Keratinocyte (primary cell): Measurements from ENCODE around the gene BMPR1B. TPM values are rescaled to one million over a fixed set of nuclear protein-coding genes. Genes with fewer than 3 reads are reported as not detected.

ENCODE experiments used
- DNase-seq: peaks from one replicate; pipeline ENCODE4 v3.0.0-alpha.2; 2011; ENCODE audit warnings: low read depth, missing footprints, low spot score
- FAIRE-seq: peaks from 2 replicates; lab custom pipeline; 2011; peaks lifted over from hg19 to GRCh38; lab: Jason Lieb, UNC
- H2AFZ ChIP-seq: 2 replicates; pipeline ENCODE4 v1.6.0; 2012; ENCODE audit warnings: low read length, control low read depth, inconsistent platforms; ENCODE audit not compliant: control insufficient read depth
- H3K27ac ChIP-seq: 2 replicates; pipeline ENCODE4 v1.5.1; 2011; ENCODE audit warnings: low read length; ENCODE audit not compliant: control insufficient read depth, insufficient read depth
- H3K27me3 ChIP-seq: 3 replicates; pipeline ENCODE4 v1.6.0; 2011; ENCODE audit warnings: low read length; ENCODE audit not compliant: control insufficient read depth, insufficient read depth; ENCODE audit errors: extremely low read depth
- H3K36me3 ChIP-seq, 2 experiments: 2 replicates in 1 of 2; 3 replicates in 1 of 2; pipeline ENCODE4 v1.5.1; 2011; ENCODE audit warnings: low read length in 2 of 2, mild to moderate bottlenecking in 1 of 2; ENCODE audit not compliant: control insufficient read depth in 2 of 2, insufficient read depth in 2 of 2; ENCODE audit errors: extremely low read depth in 1 of 2
- H3K4me1 ChIP-seq: 3 replicates; pipeline ENCODE4 v1.5.1; 2011; ENCODE audit warnings: low read length; ENCODE audit not compliant: control insufficient read depth, insufficient read depth; ENCODE audit errors: extremely low read depth
- H3K4me2 ChIP-seq: 3 replicates; pipeline ENCODE4 v1.6.0; 2011; ENCODE audit warnings: low read depth, low read length; ENCODE audit not compliant: control insufficient read depth, insufficient read depth; ENCODE audit errors: extremely low read depth
- H3K4me3 ChIP-seq, 3 experiments: fragments of 200-600 bp in 1 of 3; sonication (generic) in 1 of 3; 2 replicates in 2 of 3; 3 replicates in 1 of 3; pipeline ENCODE4 v1.5.1; 2011 to 2016; ENCODE audit warnings: low read length in 3 of 3, mild to moderate bottlenecking in 3 of 3, control low read depth in 2 of 3, inconsistent platforms in 1 of 3, low read depth in 1 of 3, mixed read lengths in 1 of 3, mixed run types in 1 of 3, moderate library complexity in 1 of 3; ENCODE audit not compliant: control insufficient read depth in 2 of 3, insufficient read depth in 2 of 3; ENCODE audit errors: extremely low read depth in 1 of 3
- H3K79me2 ChIP-seq: 2 replicates; pipeline ENCODE4 v1.6.0; 2012; ENCODE audit warnings: low read length; ENCODE audit not compliant: control insufficient read depth, insufficient read depth
- H3K9ac ChIP-seq: 3 replicates; pipeline ENCODE4 v1.6.0; 2011; ENCODE audit warnings: low read length; ENCODE audit not compliant: control insufficient read depth, insufficient read depth; ENCODE audit errors: extremely low read depth
- H3K9me1 ChIP-seq: 3 replicates; pipeline ENCODE4 v1.6.0; 2011; ENCODE audit warnings: low read length; ENCODE audit not compliant: control insufficient read depth, insufficient read depth; ENCODE audit errors: extremely low read depth
- H3K9me3 ChIP-seq: 2 replicates; pipeline ENCODE4 v1.5.1; 2012; ENCODE audit warnings: low read depth, low read length; ENCODE audit not compliant: control insufficient read depth
- H4K20me1 ChIP-seq: 3 replicates; pipeline ENCODE4 v1.6.0; 2011; ENCODE audit warnings: low read length; ENCODE audit not compliant: control insufficient read depth, insufficient read depth; ENCODE audit errors: extremely low read depth
- EZH2 ChIP-seq: IDR thresholded peaks from one replicate; pipeline ENCODE4 v1.6.1; 2012; ENCODE audit warnings: inconsistent platforms, mild to moderate bottlenecking, low read length, moderate library complexity
- dilution Hi-C: fragments of 300-500 bp; cut with MboI; formaldehyde crosslinking; loops from one replicate; pipeline ENCODE4 v1.7.0; 2020; ENCODE audit warnings: low sequenced_read_pairs; ENCODE audit not compliant: extremely low pct_ligation_motif_present
- polyA plus RNA-seq, 5 experiments: library from polyadenylated mRNA; depleted of rRNA in 3 of 5; stranded (reverse) in 3 of 5; stranded (forward) in 1 of 5; unstranded in 1 of 5; fragments of >200 nt; gene quantifications; 1 replicate in 1 of 5; 2 replicates in 3 of 5; 3 replicates in 1 of 5; pipeline versions ENCODE4 v1.2.1 to v1.2.3, GENCODE V29; 2011 to 2012; ENCODE audit warnings: missing spikeins in 2 of 5, low read depth in 1 of 5, low replicate concordance in 1 of 5
- TF ChIP-seq, protein P1 (sequence below), 3 experiments: IDR thresholded peaks in 1 of 3; conservative IDR thresholded peaks in 1 of 3; optimal IDR thresholded peaks in 1 of 3; 2 replicates in 2 of 3; 3 replicates in 1 of 3; pipeline versions ENCODE3 to v1.5.1; 2011; ENCODE audit warnings: low read length in 3 of 3, mild to moderate bottlenecking in 3 of 3, moderate library complexity in 2 of 3, control low read depth in 1 of 3, inconsistent platforms in 1 of 3; ENCODE audit not compliant: insufficient read depth in 2 of 3; ENCODE audit errors: extremely low read depth in 1 of 3

Gene BMPR1B
- polyA plus RNA-seq, 1 donor (not counting 4 experiments of a cell fraction or from before 2014, with no cell fraction given), result 0.89 TPM

DNA sequence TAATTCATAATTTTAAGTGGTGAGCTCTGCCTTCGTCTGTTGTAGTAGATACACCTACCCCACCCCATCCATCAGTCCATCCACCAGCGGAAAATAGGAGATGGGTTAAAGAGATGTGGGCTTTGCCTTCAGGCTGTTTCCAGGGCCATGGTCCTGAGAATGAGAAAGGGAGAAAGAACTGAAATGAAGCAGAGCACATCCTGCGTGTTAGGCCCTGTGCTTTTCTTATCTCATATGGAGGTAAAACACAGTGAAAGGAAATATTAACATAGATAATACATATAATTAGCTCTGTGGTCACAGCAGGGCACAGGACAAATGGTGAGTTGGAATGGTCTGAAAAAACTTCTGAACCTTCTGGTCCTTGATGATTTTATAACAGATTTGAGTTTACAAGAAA lies 393.5 kb downstream of the BMPR1B start:
- no peaks in the 10 kb centered on the region for H3K9me1 ChIP-seq
- H3K9ac ChIP-seq, result no peak overlapping the region
- no peaks in the 10 kb centered on the region for H3K27me3 ChIP-seq
- dilution Hi-C loops, result no loop called here
- no peak overlapping the region for H3K4me3 ChIP-seq
- no peak for FAIRE-seq
- H3K4me2 ChIP-seq, result no peak overlapping the region
- no peaks in the 10 kb centered on the region for H3K79me2 ChIP-seq
- no peak overlapping the region for H2AFZ ChIP-seq
- no peaks in the 10 kb centered on the region for H3K9me3 ChIP-seq
- no peaks in the 10 kb centered on the region for H3K36me3 ChIP-seq
- no peak overlapping the region for H3K27ac ChIP-seq
- no peaks in the 10 kb centered on the region for H3K4me1 ChIP-seq
- H4K20me1 ChIP-seq, result no peaks in the 10 kb centered on the region
- TF ChIP-seq, protein P1, sequence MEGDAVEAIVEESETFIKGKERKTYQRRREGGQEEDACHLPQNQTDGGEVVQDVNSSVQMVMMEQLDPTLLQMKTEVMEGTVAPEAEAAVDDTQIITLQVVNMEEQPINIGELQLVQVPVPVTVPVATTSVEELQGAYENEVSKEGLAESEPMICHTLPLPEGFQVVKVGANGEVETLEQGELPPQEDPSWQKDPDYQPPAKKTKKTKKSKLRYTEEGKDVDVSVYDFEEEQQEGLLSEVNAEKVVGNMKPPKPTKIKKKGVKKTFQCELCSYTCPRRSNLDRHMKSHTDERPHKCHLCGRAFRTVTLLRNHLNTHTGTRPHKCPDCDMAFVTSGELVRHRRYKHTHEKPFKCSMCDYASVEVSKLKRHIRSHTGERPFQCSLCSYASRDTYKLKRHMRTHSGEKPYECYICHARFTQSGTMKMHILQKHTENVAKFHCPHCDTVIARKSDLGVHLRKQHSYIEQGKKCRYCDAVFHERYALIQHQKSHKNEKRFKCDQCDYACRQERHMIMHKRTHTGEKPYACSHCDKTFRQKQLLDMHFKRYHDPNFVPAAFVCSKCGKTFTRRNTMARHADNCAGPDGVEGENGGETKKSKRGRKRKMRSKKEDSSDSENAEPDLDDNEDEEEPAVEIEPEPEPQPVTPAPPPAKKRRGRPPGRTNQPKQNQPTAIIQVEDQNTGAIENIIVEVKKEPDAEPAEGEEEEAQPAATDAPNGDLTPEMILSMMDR (optimal IDR thresholded peaks at IDR 0.05 in 1 of 3, IDR thresholded peaks at IDR 0.05 in 1 of 3, conservative IDR thresholded peaks at IDR 0.05 in 1 of 3; ENCODE audit: extremely low read depth in 1 of 3, insufficient read depth in 2 of 3, low read length in 3 of 3), result no peak
- no peak for DNase-seq

DNA sequence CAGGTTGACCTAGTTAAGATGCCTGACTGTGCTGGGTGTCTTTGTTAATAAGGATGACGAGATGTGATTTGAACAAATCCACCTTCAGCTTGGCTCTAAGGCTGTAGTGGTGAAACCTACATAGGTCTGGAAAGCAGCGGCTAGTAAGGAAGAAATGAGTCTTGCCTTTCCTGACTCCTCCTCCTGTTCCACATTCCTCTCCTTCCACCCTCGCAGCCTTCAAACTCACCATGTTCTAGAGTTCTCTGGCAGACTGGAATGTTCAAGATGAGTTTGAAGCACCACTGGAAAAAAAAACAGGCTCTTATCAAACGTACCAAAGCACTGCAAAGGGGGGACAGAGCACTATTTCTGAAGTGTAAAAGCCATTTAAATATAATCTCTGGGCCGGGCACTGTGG lies 395.4 kb downstream of the BMPR1B start:
- TF ChIP-seq EZH2, result no peak
- Histone ChIP-seq H3K4me1 (no peaks in the 10 kb centered on the region), H3K27me3 (no peaks in the 10 kb centered on the region), H2AFZ (no peak overlapping the region), H3K4me3 (no peak overlapping the region), H3K36me3 (no peaks in the 10 kb centered on the region), H3K79me2 (no peaks in the 10 kb centered on the region), H3K27ac (no peak overlapping the region), H3K4me2 (no peak overlapping the region), H3K9ac (no peak overlapping the region), H3K9me3 (no peaks in the 10 kb centered on the region), H4K20me1 (no peaks in the 10 kb centered on the region), H3K9me1 (no peaks in the 10 kb centered on the region)
- DNase-seq (no peak), FAIRE-seq (no peak)
- dilution Hi-C loops, result no loop called here

- TF ChIP-seq, protein P1 (optimal IDR thresholded peaks at IDR 0.05 in 1 of 3, IDR thresholded peaks at IDR 0.05 in 1 of 3, conservative IDR thresholded peaks at IDR 0.05 in 1 of 3; ENCODE audit: extremely low read depth in 1 of 3, insufficient read depth in 2 of 3, low read length in 3 of 3), result peak in 2 of 3 experiments; percentile 51 to 52
- no peak for TF ChIP-seq EZH2
- H3K27me3 ChIP-seq, result no peaks in the 10 kb centered on the region
- H3K4me2 ChIP-seq, result no peak overlapping the region
- no peaks in the 10 kb centered on the region for H3K9me1 ChIP-seq
- H3K9ac ChIP-seq, result no peak overlapping the region
- H3K4me1 ChIP-seq, result no peaks in the 10 kb centered on the region
- H3K9me3 ChIP-seq, result no peaks in the 10 kb centered on the region
- H4K20me1 ChIP-seq, result no peaks in the 10 kb centered on the region
- H3K79me2 ChIP-seq, result no peaks in the 10 kb centered on the region
- DNase-seq (no peak), FAIRE-seq (no peak)
- H3K36me3 ChIP-seq, result no peaks in the 10 kb centered on the region
- dilution Hi-C loops, result no loop called here
- H3K4me3 ChIP-seq, result no peak overlapping the region
- no peak overlapping the region for H2AFZ ChIP-seq
- no peak overlapping the region for H3K27ac ChIP-seq
These were observed 398.1 kb downstream of the BMPR1B start for GRCh38 chr4:95155759-95156451.
